ENCODE data around the gene GATD1. TPM values are rescaled to one million over a fixed set of nuclear protein-coding genes. Genes with fewer than 3 reads are reported as not detected.

GATD1 gene
- total and polyA plus RNA-seq, 9 of the 15 experiments (the other 6 are each of a cell fraction or from before 2014, with no cell fraction given): 2.8 to 144 (median 36.9) TPM

DNA sequence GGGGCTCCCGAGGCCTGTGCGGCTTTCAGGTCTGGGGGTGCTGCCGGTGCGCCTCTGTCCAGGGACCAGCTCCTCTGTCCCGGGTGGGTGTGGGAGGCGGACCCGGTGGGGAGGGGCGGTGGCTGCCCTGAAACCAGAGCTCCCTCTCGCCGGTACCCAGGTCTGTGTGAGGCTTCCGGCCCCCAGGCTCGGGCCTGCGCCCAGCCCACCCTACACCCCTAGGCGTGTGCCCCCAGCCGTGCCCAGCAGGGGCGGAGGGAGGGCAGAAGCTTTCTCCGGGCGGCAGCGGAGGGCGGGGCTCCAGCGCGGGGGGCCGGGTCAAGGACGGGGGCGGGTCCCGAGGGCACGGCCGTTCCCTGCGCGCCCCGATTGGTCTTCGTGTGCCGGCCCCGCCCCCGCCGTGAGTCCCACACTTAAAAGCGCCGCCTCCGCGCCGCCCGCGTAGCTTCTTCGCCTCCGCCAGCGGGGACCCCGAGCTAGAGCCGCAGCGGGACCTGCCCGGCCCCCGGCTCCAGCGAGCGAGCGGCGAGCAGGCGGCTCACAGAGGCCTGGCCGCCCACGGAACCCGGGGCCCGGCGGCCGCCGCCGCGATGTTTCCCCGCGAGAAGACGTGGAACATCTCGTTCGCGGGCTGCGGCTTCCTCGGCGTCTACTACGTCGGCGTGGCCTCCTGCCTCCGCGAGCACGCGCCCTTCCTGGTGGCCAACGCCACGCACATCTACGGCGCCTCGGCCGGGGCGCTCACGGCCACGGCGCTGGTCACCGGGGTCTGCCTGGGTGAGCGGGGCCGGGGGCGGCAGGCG lies 42.0 kb upstream of the GATD1 start (continued):
- TF ChIP-seq MAZ (CRISPR knock-in tag; conservative IDR thresholded peaks at IDR 0.05 in 1 of 2, IDR thresholded peaks at IDR 0.05 in 1 of 2): peak; percentile 30 to 64; a peak in 3 of 4 replicates
- TF ChIP-seq PML (IDR thresholded peaks at IDR 0.05; ENCODE audit: low read length): peak; percentile 47; the same call in 1 of the 2 replicates
- peak; percentile 58 for TF ChIP-seq HNRNPL (IDR thresholded peaks at IDR 0.05; ENCODE audit: low read depth, low read length)
- TF ChIP-seq, protein P1, sequence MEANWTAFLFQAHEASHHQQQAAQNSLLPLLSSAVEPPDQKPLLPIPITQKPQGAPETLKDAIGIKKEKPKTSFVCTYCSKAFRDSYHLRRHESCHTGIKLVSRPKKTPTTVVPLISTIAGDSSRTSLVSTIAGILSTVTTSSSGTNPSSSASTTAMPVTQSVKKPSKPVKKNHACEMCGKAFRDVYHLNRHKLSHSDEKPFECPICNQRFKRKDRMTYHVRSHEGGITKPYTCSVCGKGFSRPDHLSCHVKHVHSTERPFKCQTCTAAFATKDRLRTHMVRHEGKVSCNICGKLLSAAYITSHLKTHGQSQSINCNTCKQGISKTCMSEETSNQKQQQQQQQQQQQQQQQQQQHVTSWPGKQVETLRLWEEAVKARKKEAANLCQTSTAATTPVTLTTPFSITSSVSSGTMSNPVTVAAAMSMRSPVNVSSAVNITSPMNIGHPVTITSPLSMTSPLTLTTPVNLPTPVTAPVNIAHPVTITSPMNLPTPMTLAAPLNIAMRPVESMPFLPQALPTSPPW (CRISPR knock-in tag; IDR thresholded peaks at IDR 0.05): peak; percentile 78
- TF ChIP-seq NELFE (IDR thresholded peaks at IDR 0.05; ENCODE audit: insufficient read depth, insufficient read length): peak; percentile 43
- TF ChIP-seq, protein P2, sequence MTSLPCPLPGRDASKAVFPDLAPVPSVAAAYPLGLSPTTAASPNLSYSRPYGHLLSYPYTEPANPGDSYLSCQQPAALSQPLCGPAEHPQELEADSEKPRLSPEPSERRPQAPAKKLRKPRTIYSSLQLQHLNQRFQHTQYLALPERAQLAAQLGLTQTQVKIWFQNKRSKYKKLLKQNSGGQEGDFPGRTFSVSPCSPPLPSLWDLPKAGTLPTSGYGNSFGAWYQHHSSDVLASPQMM (CRISPR knock-in tag; IDR thresholded peaks at IDR 0.05): no peak
- TF ChIP-seq E2F6 (IDR thresholded peaks at IDR 0.05; ENCODE audit: borderline replicate concordance in 1 of 2, extremely low read depth in 1 of 2, insufficient read depth in 1 of 2, insufficient read length in 1 of 2, low read depth in 1 of 2, low read length in 1 of 2, poor library complexity in 1 of 2, severe bottlenecking in 1 of 2): peak; percentile 26 to 70
- TF ChIP-seq KDM2B (CRISPR knock-in tag; IDR thresholded peaks at IDR 0.05): peak; percentile 36; the same call in 1 of the 2 replicates
- TF ChIP-seq ZNF655 (CRISPR knock-in tag; IDR thresholded peaks at IDR 0.05): no peak
- no peak for TF ChIP-seq NBN (IDR thresholded peaks at IDR 0.05; ENCODE audit: low read depth)
- no peak for TF ChIP-seq GATAD2A (IDR thresholded peaks at IDR 0.05)
- peak; percentile 70; the same call in 1 of the 2 replicates for TF ChIP-seq MYC (IDR thresholded peaks at IDR 0.05; ENCODE audit: low read depth, low read length)
- no peak for TF ChIP-seq MYC (CRISPR knock-in tag; IDR thresholded peaks at IDR 0.05; ENCODE audit: borderline replicate concordance, low read depth)
- TF ChIP-seq ZBTB2 (IDR thresholded peaks at IDR 0.05): 0 out of 2 replicates have a peak, but pooled peaks have one; percentile 49
- TF ChIP-seq SNIP1 (IDR thresholded peaks at IDR 0.05; ENCODE audit: low read depth): no peak
- TF ChIP-seq POLR2AphosphoS5 (IDR thresholded peaks at IDR 0.05; ENCODE audit: control insufficient read depth, insufficient read depth, low read depth, low read length): peak; percentile 85
- no peak for TF ChIP-seq ELF4 (CRISPR knock-in tag; IDR thresholded peaks at IDR 0.05)
- peak; percentile 72 for TF ChIP-seq L3MBTL2 (IDR thresholded peaks at IDR 0.05)
- TF ChIP-seq CREB3L1 (IDR thresholded peaks at IDR 0.05; ENCODE audit: borderline replicate concordance, low read depth): peak; percentile 62; the same call in 1 of the 2 replicates

All from K562 (cell line).